Loucy (cell line): Measurements from ENCODE around the gene FGF16.
"Not testable (repeated sequence)": the region's sequence is repeated elsewhere in the genome, so short reads cannot be mapped to it uniquely, and the experiment has no call there.

ENCODE experiments used
- H2AFZ ChIP-seq: fragments of 200-600 bp; sonication (generic); 2 replicates; pipeline ENCODE4 v1.6.0; 2016; ENCODE audit warnings: antibody characterized with exemption, mild to moderate bottlenecking, low read length, moderate library complexity
- H3F3A ChIP-seq: fragments of 200-600 bp; 2 replicates; pipeline ENCODE4 v1.6.0; 2016; ENCODE audit warnings: antibody characterized with exemption, low read depth, mild to moderate bottlenecking
- H3K27me3 ChIP-seq: fragments of 200-600 bp; sonication (generic); 2 replicates; pipeline ENCODE4 v1.6.1; 2014; ENCODE audit warnings: low read length, mild to moderate bottlenecking; ENCODE audit not compliant: insufficient read depth, poor library complexity, severe bottlenecking
- H3K36me3 ChIP-seq: fragments of 200-600 bp; sonication (generic); 2 replicates; pipeline ENCODE4 v1.6.1; 2016; ENCODE audit warnings: low read length; ENCODE audit not compliant: insufficient read depth
- H3K4me1 ChIP-seq: fragments of 200-600 bp; sonication (generic); 2 replicates; pipeline ENCODE4 v1.5.1; 2014; ENCODE audit warnings: low read length, mild to moderate bottlenecking; ENCODE audit not compliant: insufficient read depth, poor library complexity, severe bottlenecking
- H3K4me2 ChIP-seq: fragments of 200-600 bp; sonication (generic); 2 replicates; pipeline ENCODE4 v1.6.0; 2014; ENCODE audit warnings: antibody characterized with exemption, low read length, low read depth, mild to moderate bottlenecking; ENCODE audit not compliant: poor library complexity, severe bottlenecking
- H3K4me3 ChIP-seq: fragments of 200-600 bp; sonication (generic); 2 replicates; pipeline ENCODE4 v1.5.1; 2014; ENCODE audit warnings: low read length, mild to moderate bottlenecking, mixed read lengths; ENCODE audit not compliant: poor library complexity, severe bottlenecking
- H3K79me2 ChIP-seq: fragments of 200-600 bp; sonication (generic); 2 replicates; pipeline ENCODE4 v1.6.1; 2014; ENCODE audit warnings: low read length; ENCODE audit not compliant: insufficient read depth
- H3K9ac ChIP-seq: fragments of 200-600 bp; sonication (generic); 2 replicates; pipeline ENCODE4 v1.6.0; 2014; ENCODE audit warnings: mild to moderate bottlenecking, low read depth, low read length, moderate library complexity; ENCODE audit not compliant: poor library complexity, severe bottlenecking
- H3K9me2 ChIP-seq: fragments of 200-600 bp; sonication (generic); replicated peaks from 2 replicates; pipeline ENCODE4 v1.6.1; 2016; ENCODE audit warnings: low read depth, low read length, mixed read lengths
- H3K9me3 ChIP-seq: fragments of 200-600 bp; sonication (generic); 2 replicates; pipeline ENCODE4 v1.6.1; 2014; ENCODE audit warnings: mild to moderate bottlenecking, antibody characterized with exemption, low read length, low read depth; ENCODE audit not compliant: insufficient read depth
- H4K20me1 ChIP-seq: fragments of 200-600 bp; sonication (generic); 2 replicates; pipeline ENCODE4 v1.6.0; 2014; ENCODE audit warnings: antibody characterized with exemption, low read length, mild to moderate bottlenecking; ENCODE audit not compliant: insufficient read depth, poor library complexity, severe bottlenecking
- CTCF ChIP-seq: fragments of 200-600 bp; sonication (generic); conservative IDR thresholded peaks from 2 replicates; pipeline ENCODE4 v1.5.1; 2014; ENCODE audit warnings: mild to moderate bottlenecking, antibody characterized with exemption, low read length
- EZH2phosphoT487 ChIP-seq: fragments of 200-600 bp; IDR thresholded peaks from 2 replicates; pipeline ENCODE4 v1.6.1; 2018; ENCODE audit warnings: antibody characterized with exemption, mild to moderate bottlenecking, moderate library complexity, borderline replicate concordance

The FGF16 gene

GRCh38 chrX:77446908-77447652 is at the start of gene FGF16:
Gene FGF16 (plus strand): TSS chrX:77447389. CDS start chrX:77447675, 286 bp downstream.
- no peaks in the 10 kb centered on the region for H3K9me3 ChIP-seq
- TF ChIP-seq EZH2phosphoT487, result no peak
- no peak for TF ChIP-seq CTCF
- H3K9me2 ChIP-seq, result no peaks in the 10 kb centered on the region

GRCh38 chrX:77398330-77398954 is 48.7 kb upstream of the FGF16 start:
- TF ChIP-seq CTCF, result no peak
- no peak for TF ChIP-seq EZH2phosphoT487
- Histone ChIP-seq H3K9me3 (no peaks in the 10 kb centered on the region), H3K27me3 (no peaks in the 10 kb centered on the region), H3K79me2 (no peaks in the 10 kb centered on the region), H3K4me2 (no peak overlapping the region), H3K4me3 (no peak overlapping the region), H2AFZ (no peak overlapping the region), H3K36me3 (no peaks in the 10 kb centered on the region), H4K20me1 (no peaks in the 10 kb centered on the region), H3K9me2 (no peaks in the 10 kb centered on the region), H3K4me1 (no peaks in the 10 kb centered on the region), H3K9ac (no peak overlapping the region), H3F3A (no peaks in the 10 kb centered on the region)

More at GRCh38 chrX:77446908-77447652, at the start of gene FGF16:
- H3K27me3 ChIP-seq, result no peaks in the 10 kb centered on the region
- no peaks in the 10 kb centered on the region for H3F3A ChIP-seq
- H4K20me1 ChIP-seq, result no peaks in the 10 kb centered on the region
- H3K4me1 ChIP-seq, result no peaks in the 10 kb centered on the region
- H2AFZ ChIP-seq, result no peak within 1 kb of the TSS
- H3K36me3 ChIP-seq, result no peaks in the 10 kb centered on the region
- no peak within 1 kb of the TSS for H3K9ac ChIP-seq
- no peak within 1 kb of the TSS for H3K4me2 ChIP-seq
- H3K79me2 ChIP-seq, result no peaks in the 10 kb centered on the region
- no peak within 1 kb of the TSS for H3K4me3 ChIP-seq

GRCh38 chrX:77404419-77404818 is 42.8 kb upstream of the FGF16 start:
- no peaks in the 10 kb centered on the region for H3K36me3 ChIP-seq
- no peak overlapping the region for H3K4me3 ChIP-seq
- no peak overlapping the region for H3K9ac ChIP-seq
- TF ChIP-seq EZH2phosphoT487, result no peak
- TF ChIP-seq CTCF, result no peak
- H2AFZ ChIP-seq, result no peak overlapping the region
- no peaks in the 10 kb centered on the region for H3K27me3 ChIP-seq
- no peaks in the 10 kb centered on the region for H3K9me3 ChIP-seq
- no peak overlapping the region for H3K4me2 ChIP-seq
- H3K9me2 ChIP-seq, result no peaks in the 10 kb centered on the region
- no peaks in the 10 kb centered on the region for H4K20me1 ChIP-seq
- no peaks in the 10 kb centered on the region for H3F3A ChIP-seq
- no peaks in the 10 kb centered on the region for H3K4me1 ChIP-seq
- H3K79me2 ChIP-seq, result no peaks in the 10 kb centered on the region

- not testable (repeated sequence) for H4K20me1 ChIP-seq, H3K79me2 ChIP-seq, H3K4me1 ChIP-seq, H2AFZ ChIP-seq, H3K9me3 ChIP-seq, H3K4me2 ChIP-seq, H3K9ac ChIP-seq, H3K36me3 ChIP-seq, H3F3A ChIP-seq, H3K4me3 ChIP-seq, H3K27me3 ChIP-seq, H3K9me2 ChIP-seq
These were observed 39.4 kb upstream of the FGF16 start for GRCh38 chrX:77407821-77408220.
